Transverse colon (tissue), 3 donors: ENCODE measurements around the gene DMRTB1.

Source experiments
- CTCF ChIP-seq, 5 experiments: fragments of 200-600 bp in 3 of 5; fragments of 450-650 bp in 2 of 5; sonication (generic) in 3 of 5; IDR thresholded peaks; 1 replicate in 2 of 5; 2 replicates in 3 of 5; pipeline ENCODE4 v1.5.1; 2016 to 2017; ENCODE audit warnings: antibody characterized with exemption in 5 of 5, inconsistent platforms in 3 of 5, mild to moderate bottlenecking in 2 of 5, moderate library complexity in 1 of 5
- POLR2A ChIP-seq: fragments of 450-650 bp; IDR thresholded peaks from one replicate; pipeline ENCODE4 v1.6.1; 2016; ENCODE audit warnings: antibody characterized with exemption, mild to moderate bottlenecking, moderate library complexity

GRCh38 chr1:53459321-53460175, at the start of gene DMRTB1:
- TF ChIP-seq CTCF (IDR thresholded peaks at IDR 0.05) (no peak), POLR2A (no peak)
